H1 (cell line): ENCODE measurements around the gene PUS3. TPM values are rescaled to one million over a fixed set of nuclear protein-coding genes. Genes with fewer than 3 reads are reported as not detected.

Experiments used
- ATF2 ChIP-seq: IDR thresholded peaks from 2 replicates; pipeline ENCODE4 v1.6.1; 2012; ENCODE audit warnings: low read length, inconsistent platforms
- CHD2 ChIP-seq: IDR thresholded peaks from 2 replicates; pipeline ENCODE4 v1.6.1; 2012; ENCODE audit warnings: low read length, improper control_type of control experiment
- CHD7 ChIP-seq: fragments of 300-600 bp; sonication (generic); IDR thresholded peaks from 2 replicates; pipeline ENCODE4 v1.7.1; 2012; ENCODE audit warnings: low read length, moderate library complexity, mild to moderate bottlenecking, inconsistent platforms; ENCODE audit not compliant: insufficient replicate concordance
- GTF2F1 ChIP-seq: IDR thresholded peaks from 2 replicates; pipeline ENCODE4 v1.6.1; 2012; ENCODE audit warnings: low read depth, low read length, improper control_type of control experiment, borderline replicate concordance
- KDM1A ChIP-seq: fragments of 200-600, 300-600 bp; sonication (generic); IDR thresholded peaks from 2 replicates; pipeline ENCODE4 v1.7.1; 2016; ENCODE audit warnings: mild to moderate bottlenecking, low read length, borderline replicate concordance
- SP1 ChIP-seq: IDR thresholded peaks from 2 replicates; pipeline ENCODE4 v1.6.1; 2011; ENCODE audit warnings: low read depth, low read length
- polyA plus RNA-seq, 7 experiments: library from polyadenylated mRNA; depleted of rRNA in 3 of 7; stranded (reverse) in 5 of 7; unstranded in 2 of 7; fragments of >200 nt in 5 of 7; fragments of 200-250 nt in 2 of 7; gene quantifications; 1 replicate in 5 of 7; 2 replicates in 1 of 7; 4 replicates in 1 of 7; pipeline versions ENCODE4 v1.2.1 to v1.2.3, GENCODE V29; 2011 to 2013; ENCODE audit warnings: missing spikeins in 2 of 7, mixed read lengths in 2 of 7
- total RNA-seq: library from RNA; stranded (reverse); fragmentation: NEBNext Ultra II Directional; extraction: Animal tissue kit (Norgen Biotek cat#: 25700); gene quantifications from 2 replicates; pipeline ENCODE4 v1.2.1, GENCODE V29; 2021
- TF ChIP-seq, protein P1 (sequence below): IDR thresholded peaks from 2 replicates; pipeline ENCODE4 v1.6.1; 2011; ENCODE audit warnings: low read depth, mild to moderate bottlenecking, low read length; ENCODE audit not compliant: insufficient read depth

PUS3 gene
- total and polyA plus RNA-seq, 2 of the 8 experiments (the other 6 are each of a cell fraction or from before 2014, with no cell fraction given), result 8.7 to 22.6 TPM

DNA sequence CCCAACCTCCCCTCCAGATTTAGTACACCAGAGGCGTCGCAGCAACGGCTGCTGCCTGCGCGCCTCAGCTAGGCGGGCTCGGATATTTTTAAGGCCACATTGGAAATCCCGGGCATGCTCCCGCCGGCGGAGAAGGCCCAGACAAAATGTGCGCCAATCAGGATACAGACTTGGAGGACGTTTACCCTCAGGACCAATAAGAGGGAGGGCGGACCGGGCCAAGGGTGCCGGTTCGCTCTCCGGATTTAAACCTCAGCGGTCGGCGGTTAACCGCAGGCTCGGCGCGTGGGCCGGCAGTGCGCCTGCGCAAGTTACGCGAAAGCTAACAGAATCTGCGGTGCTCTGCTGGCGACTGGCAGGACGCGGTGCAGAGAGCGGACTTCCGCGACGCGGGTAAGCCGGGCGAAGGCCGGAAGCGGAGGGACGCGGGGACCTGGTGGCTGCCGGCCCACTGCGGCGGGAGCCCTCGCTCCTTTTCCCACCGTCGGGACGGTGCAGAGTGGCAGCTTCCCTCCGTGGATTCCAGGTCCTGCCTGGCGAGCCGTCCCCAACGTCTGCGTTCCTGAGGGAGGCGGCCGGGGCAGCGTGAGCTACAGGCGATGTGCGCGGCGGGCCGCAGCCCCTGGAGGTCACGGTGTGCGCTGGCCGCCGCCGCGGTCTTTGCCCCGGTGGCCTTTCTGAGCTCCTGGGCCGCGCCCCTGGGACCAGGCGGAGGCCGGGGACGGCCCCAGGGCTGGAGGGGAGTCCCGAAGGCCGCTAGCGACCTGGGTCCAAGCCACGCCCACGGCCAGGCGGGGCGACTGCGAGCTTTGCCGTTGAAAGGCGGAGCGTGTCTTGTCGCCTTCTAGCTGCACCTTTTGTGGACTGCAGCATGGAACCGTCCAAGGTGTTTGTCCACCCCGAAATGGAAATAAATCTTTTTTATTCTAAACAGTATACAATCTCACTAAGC, 15.4 kb downstream of the PUS3 start, which contains the start of gene HYLS1 (continued):
- TF ChIP-seq CHD7 (no peak), SP1 (peak; percentile 87), GTF2F1 (no peak), ATF2 (no peak; the same call in 1 of the 2 replicates), CHD2 (peak; percentile 36; the same call in 1 of the 2 replicates), KDM1A (no peak; the same call in 1 of the 2 replicates)
- TF ChIP-seq, protein P1, sequence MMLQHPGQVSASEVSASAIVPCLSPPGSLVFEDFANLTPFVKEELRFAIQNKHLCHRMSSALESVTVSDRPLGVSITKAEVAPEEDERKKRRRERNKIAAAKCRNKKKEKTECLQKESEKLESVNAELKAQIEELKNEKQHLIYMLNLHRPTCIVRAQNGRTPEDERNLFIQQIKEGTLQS, result no peak
